ENCODE measurements around the gene STK32C. TPM values are rescaled to one million over a fixed set of nuclear protein-coding genes. Genes with fewer than 3 reads are reported as not detected.

STK32C gene
- total and polyA plus RNA-seq, 2 donors (not counting 1 experiment from before 2014, with no cell fraction given): 9.9 to 16.8 TPM

GRCh38 chr10:132329565-132330485 is 22.1 kb upstream of the STK32C start:
- Histone ChIP-seq H3K36me3 (replicated peaks in 1 of 2; ENCODE audit: control extremely low read depth in 1 of 2, control insufficient read depth in 1 of 2, extremely low read depth in 1 of 2, insufficient read depth in 2 of 2, low read length in 1 of 2) (peaks cover 0 to 2% of the 10 kb centered on the region in 2 experiments), H3K4me1 (ENCODE audit: control insufficient read depth in 2 of 2, insufficient read depth in 2 of 2, low read length in 2 of 2) (peaks cover 32 to 41% of the 10 kb centered on the region in 2 donors), H3K27me3 (replicated peaks in 1 of 4; ENCODE audit: control extremely low read depth in 1 of 4, control insufficient read depth in 3 of 4, insufficient read depth in 4 of 4, low read length in 3 of 4) (no peaks in the 10 kb centered on the region), H3K9me3 (ENCODE audit: control extremely low read depth in 1 of 3, control insufficient read depth in 2 of 3, insufficient read depth in 1 of 3, low read length in 2 of 3) (no peaks in the 10 kb centered on the region), H3K4me2 (replicated peaks; ENCODE audit: low read depth, low read length, poor library complexity, severe bottlenecking) (peak overlapping the region; percentile 75), H3K79me2 (ENCODE audit: control insufficient read depth, insufficient read depth, low read length) (peaks cover 40% of the 10 kb centered on the region), H3K27ac (ENCODE audit: low read length in 2 of 2) (peak overlapping the region in 1 of 2 donors; percentile 58), H3K4me3 (ENCODE audit: control extremely low read depth in 1 of 5, extremely low read depth in 1 of 5, insufficient read depth in 1 of 5, low read depth in 2 of 5, low read length in 4 of 5) (peak overlapping the region; percentile 41 to 95 (median 90)), H4K20me1 (ENCODE audit: control insufficient read depth, insufficient read depth, low read length, poor library complexity, severe bottlenecking) (peaks cover 15% of the 10 kb centered on the region), H2AFZ (ENCODE audit: insufficient read depth, low read depth, low read length, poor library complexity, severe bottlenecking) (peak overlapping the region; percentile 56), H3K9ac (ENCODE audit: low read length) (peak overlapping the region; percentile 93)
- Mint-ChIP-seq H3K9me3 (ENCODE audit: insufficient read depth) (no peaks in the 10 kb centered on the region), H3K27ac (peak overlapping the region; percentile 68), H3K27me3 (no peaks in the 10 kb centered on the region), H3K4me3 (peak overlapping the region; percentile 83), H3K4me1 (peaks cover 70% of the 10 kb centered on the region)
- ChIA-PET POLR2A (interaction anchor here (0.7 kb wide), 2 partner anchors 22 to 67 kb away, joined by 3 to 4 read pairs; partner anchors contain the start of gene PWWP2B), CTCF (interaction anchor here (0.7 kb wide), 1 partner anchor 304 kb away, joined by 4 read pairs; no protein-coding TSS in a partner anchor)
- ATAC-seq (ENCODE audit: low read depth): no peak
- WGBS (ENCODE audit: insufficient coverage): 16% methylated on average over 15 of the region's 23 CpGs
- TF ChIP-seq CTCF (IDR thresholded peaks at IDR 0.05) (no peak), EZH2 (IDR thresholded peaks at IDR 0.05; ENCODE audit: borderline replicate concordance, insufficient read depth, low read depth, low read length, poor library complexity, severe bottlenecking) (no peak)
- peak; percentile 32 for DNase-seq
- intact Hi-C loops (cut with micrococcal nuclease): loop anchor here (5.0 kb wide), 2 partner anchors 262 to 932 kb away; no protein-coding TSS in a partner anchor

- Histone ChIP-seq H3K27me3 (replicated peaks in 1 of 4; ENCODE audit: control extremely low read depth in 1 of 4, control insufficient read depth in 3 of 4, insufficient read depth in 4 of 4, low read length in 3 of 4) (no peaks in the 10 kb centered on the region), H3K4me2 (replicated peaks; ENCODE audit: low read depth, low read length, poor library complexity, severe bottlenecking) (no peak overlapping the region), H4K20me1 (ENCODE audit: control insufficient read depth, insufficient read depth, low read length, poor library complexity, severe bottlenecking) (peaks cover 15% of the 10 kb centered on the region), H3K4me1 (ENCODE audit: control insufficient read depth in 2 of 2, insufficient read depth in 2 of 2, low read length in 2 of 2) (peaks cover 24 to 35% of the 10 kb centered on the region in 2 donors), H3K79me2 (ENCODE audit: control insufficient read depth, insufficient read depth, low read length) (peaks cover 40% of the 10 kb centered on the region), H2AFZ (ENCODE audit: insufficient read depth, low read depth, low read length, poor library complexity, severe bottlenecking) (no peak overlapping the region), H3K9ac (ENCODE audit: low read length) (no peak overlapping the region), H3K27ac (ENCODE audit: low read length in 2 of 2) (no peak overlapping the region), H3K36me3 (replicated peaks in 1 of 2; ENCODE audit: control extremely low read depth in 1 of 2, control insufficient read depth in 1 of 2, extremely low read depth in 1 of 2, insufficient read depth in 2 of 2, low read length in 1 of 2) (peaks cover 0 to 2% of the 10 kb centered on the region in 2 experiments), H3K4me3 (ENCODE audit: control extremely low read depth in 1 of 5, extremely low read depth in 1 of 5, insufficient read depth in 1 of 5, low read depth in 2 of 5, low read length in 4 of 5) (no peak overlapping the region), H3K9me3 (ENCODE audit: control extremely low read depth in 1 of 3, control insufficient read depth in 2 of 3, insufficient read depth in 1 of 3, low read length in 2 of 3) (no peaks in the 10 kb centered on the region)
- H3K9me3 Mint-ChIP-seq (ENCODE audit: insufficient read depth): no peaks in the 10 kb centered on the region
- H3K27me3 Mint-ChIP-seq: no peaks in the 10 kb centered on the region
- no peak overlapping the region for H3K27ac Mint-ChIP-seq
- whole genome bisulfite sequencing (ENCODE audit: insufficient coverage): 91% methylated on average over 7 of the region's 8 CpGs
- no peak for ATAC-seq (ENCODE audit: low read depth)
- POLR2A ChIA-PET: no interaction called here
- H3K4me1 Mint-ChIP-seq: peaks cover 67% of the 10 kb centered on the region
- peak overlapping the region; percentile 29 for H3K4me3 Mint-ChIP-seq
- TF ChIP-seq CTCF (IDR thresholded peaks at IDR 0.05): no peak
- TF ChIP-seq EZH2 (IDR thresholded peaks at IDR 0.05; ENCODE audit: borderline replicate concordance, insufficient read depth, low read depth, low read length, poor library complexity, severe bottlenecking): no peak
- DNase-seq: no peak
- intact Hi-C loops (cut with micrococcal nuclease): no loop called here
- CTCF ChIA-PET: no interaction called here
Measured at GRCh38 chr10:132328738-132329137, 21.0 kb upstream of the STK32C start.

All from B cell (primary cell).